Skeletal muscle satellite cell (primary cell): ENCODE measurements around the gene PHACTR3.

Source experiments
- H3K27me3 ChIP-seq: 2 replicates; pipeline ENCODE4 v1.7.0; 2013; ENCODE audit warnings: low read length; ENCODE audit not compliant: control insufficient read depth, insufficient read depth
- H3K36me3 ChIP-seq: 2 replicates; pipeline ENCODE4 v1.7.0; 2013; ENCODE audit warnings: mild to moderate bottlenecking, control low read depth, low read length; ENCODE audit not compliant: insufficient read depth
- H3K4me1 ChIP-seq: 2 replicates; pipeline ENCODE4 v1.7.0; 2013; ENCODE audit warnings: low read length; ENCODE audit not compliant: control insufficient read depth, insufficient read depth
- H3K4me2 ChIP-seq: 2 replicates; pipeline ENCODE4 v1.7.0; 2013; ENCODE audit warnings: mild to moderate bottlenecking, low read length
- H3K4me3 ChIP-seq: 2 replicates; pipeline ENCODE4 v1.7.0; 2013; ENCODE audit warnings: low read length
- H3K9ac ChIP-seq: 2 replicates; pipeline ENCODE4 v1.7.0; 2013; ENCODE audit warnings: mild to moderate bottlenecking, low read depth, low read length, moderate library complexity
- H3K9me3 ChIP-seq: replicated peaks from 2 replicates; pipeline ENCODE4 v1.7.0; 2013; ENCODE audit warnings: mild to moderate bottlenecking, control low read depth, low read length

PHACTR3 gene

DNA sequence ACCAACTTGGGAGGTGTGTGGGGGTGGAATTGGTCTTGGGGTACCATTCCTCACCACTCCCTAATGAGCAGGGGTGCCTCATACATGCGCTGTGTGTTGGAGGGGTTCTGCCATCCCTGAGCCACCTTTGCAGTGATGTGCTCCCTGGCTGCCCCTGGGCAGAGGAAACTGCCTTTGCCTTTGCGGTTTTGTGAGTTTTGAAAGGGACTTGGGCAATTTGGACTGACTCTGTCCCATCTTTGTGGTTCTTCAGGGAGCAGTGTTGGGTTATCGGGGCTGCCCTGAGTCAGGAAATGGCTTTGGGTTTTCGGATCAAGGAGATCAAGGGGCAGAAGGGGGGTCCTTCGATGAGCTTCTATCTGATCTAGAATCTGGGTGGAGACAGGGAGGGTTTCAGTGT is 3.9 kb upstream of the PHACTR3 start:
- no peaks in the 10 kb centered on the region for H3K36me3 ChIP-seq
- no peaks in the 10 kb centered on the region for H3K9me3 ChIP-seq
- no peaks in the 10 kb centered on the region for H3K4me1 ChIP-seq
- no peak overlapping the region for H3K4me2 ChIP-seq
- H3K27me3 ChIP-seq: peaks cover 5% of the 10 kb centered on the region
- H3K9ac ChIP-seq: no peak overlapping the region
- H3K4me3 ChIP-seq: no peak overlapping the region

GRCh38 chr20:59602546-59603080 is 1.7 kb upstream of the PHACTR3 start:
- Histone ChIP-seq H3K4me1 (no peaks in the 10 kb centered on the region), H3K27me3 (peaks cover 17% of the 10 kb centered on the region), H3K36me3 (no peaks in the 10 kb centered on the region), H3K9me3 (no peaks in the 10 kb centered on the region), H3K9ac (no peak overlapping the region), H3K4me3 (no peak overlapping the region), H3K4me2 (no peak overlapping the region)

DNA sequence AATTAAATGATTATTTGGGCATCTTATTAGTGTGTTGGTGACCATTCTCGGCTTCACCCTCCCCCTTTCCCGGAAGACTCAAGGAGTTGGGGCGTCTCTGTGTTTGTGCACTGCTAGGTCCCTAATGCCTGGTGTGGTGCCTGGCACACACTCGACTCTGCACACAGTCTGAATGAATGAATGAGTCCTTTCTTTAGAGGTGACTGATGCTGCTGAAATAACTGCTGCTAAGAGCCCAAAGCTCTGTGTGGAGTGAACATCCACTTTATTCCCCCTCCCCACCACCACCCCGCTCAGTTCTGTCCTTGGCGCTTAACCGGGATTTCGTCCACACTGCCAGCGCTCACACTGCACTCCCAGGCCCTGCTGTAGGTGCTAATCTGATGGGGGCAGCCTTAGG is 1.2 kb upstream of the PHACTR3 start:
- Histone ChIP-seq H3K9me3 (no peaks in the 10 kb centered on the region), H3K9ac (no peak overlapping the region), H3K27me3 (peaks cover 17% of the 10 kb centered on the region), H3K4me2 (no peak overlapping the region), H3K4me1 (no peaks in the 10 kb centered on the region), H3K36me3 (no peaks in the 10 kb centered on the region), H3K4me3 (no peak overlapping the region)

DNA sequence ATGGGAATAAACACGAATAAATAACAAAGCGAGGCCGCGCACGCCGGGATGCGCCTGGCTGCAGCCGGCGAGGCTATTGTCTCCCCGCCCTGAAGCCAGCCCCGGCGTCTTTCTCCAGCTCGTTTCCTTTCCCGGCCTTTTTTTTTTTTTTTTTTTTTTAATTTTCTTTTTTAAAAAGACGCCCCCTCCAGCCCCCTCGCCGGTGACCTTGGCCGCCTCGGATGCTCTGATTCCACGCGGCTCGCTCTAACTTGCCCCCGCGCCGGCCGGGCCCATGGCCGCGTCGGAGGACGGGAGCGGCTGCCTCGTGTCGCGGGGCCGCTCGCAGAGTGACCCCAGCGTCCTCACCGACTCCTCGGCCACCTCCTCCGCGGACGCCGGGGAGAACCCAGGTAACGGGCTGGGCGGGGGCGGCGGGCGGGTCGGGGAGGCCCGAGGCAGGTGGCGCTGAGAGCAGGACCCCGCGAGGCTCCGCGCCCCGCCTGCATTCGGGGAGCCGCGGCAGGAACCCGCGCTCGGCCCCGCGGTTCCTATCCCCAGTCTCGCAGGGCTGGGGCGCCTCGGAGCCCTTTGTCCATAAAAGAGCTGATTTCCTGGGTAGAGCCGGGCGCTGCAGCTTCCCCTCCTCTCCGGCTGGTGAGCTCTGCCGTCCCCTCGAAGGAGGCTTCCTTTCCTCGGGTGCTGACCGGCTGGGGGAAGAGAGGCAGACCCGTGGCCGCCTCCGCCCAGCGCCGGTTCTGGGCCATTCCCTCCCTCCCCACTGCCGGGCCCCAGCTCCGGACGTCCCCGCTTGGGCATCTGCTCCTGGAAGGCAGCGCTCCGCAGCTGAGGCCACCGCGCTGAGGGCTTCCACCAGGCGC is 631 bp downstream of the PHACTR3 start:
- Histone ChIP-seq H3K9me3 (no peaks in the 10 kb centered on the region), H3K4me1 (no peaks in the 10 kb centered on the region), H3K36me3 (no peaks in the 10 kb centered on the region), H3K4me3 (no peak overlapping the region), H3K27me3 (peaks cover 15% of the 10 kb centered on the region), H3K9ac (no peak overlapping the region), H3K4me2 (no peak overlapping the region)

GRCh38 chr20:59605601-59606364 is 1.4 kb downstream of the PHACTR3 start:
- peaks cover 15% of the 10 kb centered on the region for H3K27me3 ChIP-seq
- no peaks in the 10 kb centered on the region for H3K9me3 ChIP-seq
- H3K9ac ChIP-seq: no peak overlapping the region
- no peaks in the 10 kb centered on the region for H3K4me1 ChIP-seq
- H3K36me3 ChIP-seq: no peaks in the 10 kb centered on the region
- H3K4me2 ChIP-seq: no peak overlapping the region
- H3K4me3 ChIP-seq: no peak overlapping the region

GRCh38 chr20:59606566-59606965 is 2.2 kb downstream of the PHACTR3 start:
- H3K4me2 ChIP-seq: no peak overlapping the region
- H3K4me1 ChIP-seq: no peaks in the 10 kb centered on the region
- no peak overlapping the region for H3K4me3 ChIP-seq
- H3K9me3 ChIP-seq: no peaks in the 10 kb centered on the region
- H3K9ac ChIP-seq: no peak overlapping the region
- peaks cover 15% of the 10 kb centered on the region for H3K27me3 ChIP-seq
- H3K36me3 ChIP-seq: no peaks in the 10 kb centered on the region

GRCh38 chr20:59608396-59608795 is 4.1 kb downstream of the PHACTR3 start:
- H3K9me3 ChIP-seq: no peaks in the 10 kb centered on the region

DNA sequence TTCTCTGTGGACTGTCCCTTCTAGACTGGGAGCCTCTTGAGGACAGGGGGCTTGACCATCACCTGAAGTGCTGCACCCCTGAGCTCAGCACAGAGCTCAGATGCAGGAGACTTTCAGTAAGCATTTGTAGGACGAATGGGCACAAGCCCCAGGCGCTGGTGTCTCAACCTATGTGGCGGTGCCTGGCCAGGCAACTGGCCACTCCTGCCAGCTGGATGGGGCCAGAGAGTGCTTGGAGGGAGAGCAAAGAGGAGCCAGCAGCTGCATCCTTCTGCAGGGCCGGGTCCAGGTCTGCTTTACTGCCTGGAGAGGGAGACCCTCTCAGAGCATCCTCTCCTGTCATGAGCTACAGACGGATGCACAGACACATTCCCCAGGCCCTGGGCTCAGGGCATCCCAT is 4.5 kb downstream of the PHACTR3 start:
- H3K4me3 ChIP-seq: no peak overlapping the region
- no peaks in the 10 kb centered on the region for H3K9me3 ChIP-seq
- H3K4me1 ChIP-seq: no peaks in the 10 kb centered on the region
- no peak overlapping the region for H3K4me2 ChIP-seq
- H3K36me3 ChIP-seq: no peaks in the 10 kb centered on the region
- H3K27me3 ChIP-seq: peaks cover 15% of the 10 kb centered on the region
- no peak overlapping the region for H3K9ac ChIP-seq

More at GRCh38 chr20:59608396-59608795, 4.1 kb downstream of the PHACTR3 start:
- no peak overlapping the region for H3K4me2 ChIP-seq
- H3K4me3 ChIP-seq: no peak overlapping the region
- H3K27me3 ChIP-seq: peaks cover 15% of the 10 kb centered on the region
- no peak overlapping the region for H3K9ac ChIP-seq
- no peaks in the 10 kb centered on the region for H3K4me1 ChIP-seq
- H3K36me3 ChIP-seq: no peaks in the 10 kb centered on the region

DNA sequence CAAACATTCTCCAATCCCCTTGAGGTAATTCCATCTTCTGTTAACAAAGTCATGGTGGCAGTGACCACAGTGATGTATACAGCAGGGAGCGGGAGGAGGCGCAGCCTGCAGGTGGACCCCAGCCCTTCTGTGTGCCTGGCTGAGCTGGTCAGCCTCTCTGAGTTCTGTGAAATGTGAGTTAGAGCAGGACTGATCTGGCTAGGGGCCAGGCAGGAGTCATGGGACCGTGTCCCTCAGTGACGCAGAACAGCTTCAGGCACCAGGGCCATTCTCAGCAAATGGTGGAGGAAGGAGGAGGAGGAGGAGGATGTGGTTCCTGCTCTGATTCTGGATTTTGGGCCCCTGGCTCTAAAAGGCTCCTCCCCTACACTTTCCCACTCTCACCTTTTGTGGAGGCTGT is 6.9 kb downstream of the PHACTR3 start:
- no peaks in the 10 kb centered on the region for H3K9me3 ChIP-seq
- no peaks in the 10 kb centered on the region for H3K36me3 ChIP-seq
- H3K9ac ChIP-seq: no peak overlapping the region
- no peak overlapping the region for H3K4me3 ChIP-seq
- no peak overlapping the region for H3K4me2 ChIP-seq
- peaks cover 6% of the 10 kb centered on the region for H3K27me3 ChIP-seq
- H3K4me1 ChIP-seq: no peaks in the 10 kb centered on the region

DNA sequence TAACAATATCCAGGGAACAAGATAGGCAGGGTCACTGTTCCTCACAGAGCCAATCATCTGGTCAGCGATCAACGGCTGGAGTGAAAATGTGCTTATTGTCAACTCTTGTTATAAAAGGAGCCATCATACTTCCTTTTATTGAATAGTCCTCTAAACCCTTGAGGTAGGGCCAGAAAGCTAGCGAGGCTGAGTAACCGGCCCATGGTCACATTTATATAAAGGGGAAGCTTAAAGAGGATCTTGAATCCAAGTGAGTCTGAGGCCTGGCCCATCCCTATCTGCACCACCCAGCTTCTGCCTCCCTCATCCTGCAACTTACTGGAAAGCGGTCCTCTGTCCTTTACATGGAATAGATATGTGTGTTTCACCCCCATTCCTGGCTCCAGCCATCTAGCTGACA is 9.5 kb downstream of the PHACTR3 start:
- no peak overlapping the region for H3K9ac ChIP-seq

GRCh38 chr20:59614714-59615113 is 10.4 kb downstream of the PHACTR3 start:
- Histone ChIP-seq H3K9me3 (no peaks in the 10 kb centered on the region), H3K4me1 (no peaks in the 10 kb centered on the region), H3K9ac (no peak overlapping the region), H3K36me3 (no peaks in the 10 kb centered on the region), H3K27me3 (no peaks in the 10 kb centered on the region), H3K4me3 (no peak overlapping the region), H3K4me2 (no peak overlapping the region)

More for the DNA sequence above, 9.5 kb downstream of the PHACTR3 start:
- Histone ChIP-seq H3K27me3 (no peaks in the 10 kb centered on the region), H3K4me3 (no peak overlapping the region), H3K9me3 (no peaks in the 10 kb centered on the region), H3K4me2 (no peak overlapping the region), H3K36me3 (no peaks in the 10 kb centered on the region), H3K4me1 (no peaks in the 10 kb centered on the region)
